Measurements from ENCODE around the gene GPR15.

GRCh38 chr3:98552232-98553020, 20.6 kb downstream of the GPR15 start:
- no peak for TF ChIP-seq CTCF (IDR thresholded peaks at IDR 0.05; ENCODE audit: low read length)
- no peak for TF ChIP-seq EZH2 (optimal IDR thresholded peaks at IDR 0.05; ENCODE audit: low read depth, low read length)
- no peak for TF ChIP-seq EZH2phosphoT487 (IDR thresholded peaks at IDR 0.05; ENCODE audit: low read length)

Data from MM.1S (cell line).